ENCODE results near the gene GATA1.

The GATA1 gene

GRCh38 chrX:48826876-48827653 is 40.7 kb downstream of the GATA1 start:
- Histone ChIP-seq H3K9me3 (ENCODE audit: severe bottlenecking) (no peaks in the 10 kb centered on the region), H3K27ac (no peak overlapping the region), H3K36me3 (no peaks in the 10 kb centered on the region; the same call in 1 of the 2 replicates), H3K27me3 (ENCODE audit: insufficient read depth, low read depth, severe bottlenecking) (peaks cover 26% of the 10 kb centered on the region), H3K4me3 (ENCODE audit: low read depth, low read length) (no peak overlapping the region)
- DNase-seq, result no peak
- no peak for TF ChIP-seq CTCF (IDR thresholded peaks at IDR 0.05; ENCODE audit: low read depth, low read length)

GRCh38 chrX:48827654-48827968 is 41.2 kb downstream of the GATA1 start:
- H3K36me3 ChIP-seq, result no peaks in the 10 kb centered on the region; the same call in 1 of the 2 replicates
- H3K4me3 ChIP-seq (ENCODE audit: low read depth, low read length), result no peak overlapping the region
- H3K27me3 ChIP-seq (ENCODE audit: insufficient read depth, low read depth, severe bottlenecking), result peaks cover 26% of the 10 kb centered on the region
- no peak for TF ChIP-seq CTCF (IDR thresholded peaks at IDR 0.05; ENCODE audit: low read depth, low read length)
- H3K27ac ChIP-seq, result no peak overlapping the region
- no peaks in the 10 kb centered on the region for H3K9me3 ChIP-seq (ENCODE audit: severe bottlenecking)
- no peak for DNase-seq

GRCh38 chrX:48829016-48829735 is 42.8 kb downstream of the GATA1 start:
- DNase-seq, result no peak

GRCh38 chrX:48831136-48831908 is 44.9 kb downstream of the GATA1 start:
- DNase-seq, result no peak
- Histone ChIP-seq H3K27ac (no peak overlapping the region), H3K4me3 (ENCODE audit: low read depth, low read length) (no peak overlapping the region), H3K27me3 (ENCODE audit: insufficient read depth, low read depth, severe bottlenecking) (peaks cover 28% of the 10 kb centered on the region), H3K9me3 (ENCODE audit: severe bottlenecking) (no peaks in the 10 kb centered on the region), H3K36me3 (no peaks in the 10 kb centered on the region)
- no peak for TF ChIP-seq CTCF (IDR thresholded peaks at IDR 0.05; ENCODE audit: low read depth, low read length)

More at GRCh38 chrX:48829016-48829735, 42.8 kb downstream of the GATA1 start:
- H3K27ac ChIP-seq, result no peak overlapping the region
- peaks cover 32% of the 10 kb centered on the region for H3K27me3 ChIP-seq (ENCODE audit: insufficient read depth, low read depth, severe bottlenecking)
- no peak for TF ChIP-seq CTCF (IDR thresholded peaks at IDR 0.05; ENCODE audit: low read depth, low read length)
- H3K9me3 ChIP-seq (ENCODE audit: severe bottlenecking), result no peaks in the 10 kb centered on the region
- no peaks in the 10 kb centered on the region; the same call in 1 of the 2 replicates for H3K36me3 ChIP-seq
- no peak overlapping the region for H3K4me3 ChIP-seq (ENCODE audit: low read depth, low read length)

- H3K27me3 ChIP-seq (ENCODE audit: insufficient read depth, low read depth, severe bottlenecking), result peaks cover 28% of the 10 kb centered on the region
- H3K4me3 ChIP-seq (ENCODE audit: low read depth, low read length), result no peak overlapping the region
- H3K36me3 ChIP-seq, result no peaks in the 10 kb centered on the region
- H3K9me3 ChIP-seq (ENCODE audit: severe bottlenecking), result no peaks in the 10 kb centered on the region
- TF ChIP-seq CTCF (IDR thresholded peaks at IDR 0.05; ENCODE audit: low read depth, low read length), result no peak
- DNase-seq, result no peak
- H3K27ac ChIP-seq, result no peak overlapping the region
Observed at GRCh38 chrX:48831909-48832291, 45.5 kb downstream of the GATA1 start.

Measured in WERI-Rb-1 (cell line).